KBM-7 (cell line): ENCODE data around the gene ABHD18.
"Not testable (repeated sequence)": the region's sequence is repeated elsewhere in the genome, so short reads cannot be mapped to it uniquely, and the experiment has no call there.

ENCODE experiments used
- DNase-seq: peaks from one replicate; pipeline ENCODE4 v3.0.0-alpha.2; 2015
- in situ Hi-C: fragments of 300-500 bp; cut with MboI; formaldehyde crosslinking; loops from 2 replicates; pipeline ENCODE4 v1.14.3; 2020; ENCODE audit warnings: low sequenced_read_pairs, low pct_unique_long_range_greater_than_20kb, mixed read lengths

ABHD18 gene

DNA sequence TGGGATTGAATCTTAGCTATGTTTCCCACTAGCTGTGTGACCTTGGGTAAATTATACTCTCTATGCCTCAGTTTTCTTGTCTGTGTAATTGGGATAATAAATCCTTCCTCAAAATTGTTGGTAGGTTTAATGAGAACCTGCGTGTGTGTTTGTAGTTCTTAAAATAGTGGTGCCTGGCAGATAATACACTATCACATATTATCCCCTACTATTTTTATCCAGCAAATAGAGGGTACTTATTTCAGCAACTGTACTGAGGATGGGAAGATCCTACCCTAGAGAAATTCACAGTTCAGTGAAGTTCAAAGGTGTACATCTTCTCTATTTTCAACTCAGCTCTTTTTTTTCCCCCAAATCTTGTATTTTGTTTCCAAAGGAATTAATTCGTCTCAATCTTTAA lies 17.2 kb downstream of the ABHD18 start:
- DNase-seq: no peak
- in situ Hi-C loops: no loop called here

- in situ Hi-C loops: no loop called here
- DNase-seq: no peak
Observed at GRCh38 chr4:127985989-127986388, 20.8 kb downstream of the ABHD18 start.

DNA sequence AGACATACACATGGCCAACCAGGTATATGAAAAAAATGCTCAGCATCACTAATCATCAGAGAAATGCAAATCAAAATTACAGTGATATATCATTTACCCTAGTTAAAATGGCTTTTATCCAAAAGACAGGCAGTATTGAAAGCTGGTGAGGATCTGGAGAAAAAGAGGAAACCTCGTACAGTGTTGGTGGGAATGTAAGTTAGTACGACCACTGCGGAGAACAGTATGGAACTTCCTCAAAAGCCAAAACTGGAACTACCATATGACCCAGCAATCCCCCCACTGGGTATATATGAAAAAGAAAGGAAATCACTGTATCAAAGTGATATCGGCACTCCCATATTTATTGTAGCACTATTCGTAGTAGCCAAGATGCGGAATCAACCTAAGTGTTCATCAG lies 23.4 kb downstream of the ABHD18 start:
- DNase-seq: peak; percentile 77
- in situ Hi-C loops: no loop called here

- peak; percentile 11 for DNase-seq
- in situ Hi-C loops: no loop called here
Observed at GRCh38 chr4:127993151-127993550, 27.9 kb downstream of the ABHD18 start.

DNA sequence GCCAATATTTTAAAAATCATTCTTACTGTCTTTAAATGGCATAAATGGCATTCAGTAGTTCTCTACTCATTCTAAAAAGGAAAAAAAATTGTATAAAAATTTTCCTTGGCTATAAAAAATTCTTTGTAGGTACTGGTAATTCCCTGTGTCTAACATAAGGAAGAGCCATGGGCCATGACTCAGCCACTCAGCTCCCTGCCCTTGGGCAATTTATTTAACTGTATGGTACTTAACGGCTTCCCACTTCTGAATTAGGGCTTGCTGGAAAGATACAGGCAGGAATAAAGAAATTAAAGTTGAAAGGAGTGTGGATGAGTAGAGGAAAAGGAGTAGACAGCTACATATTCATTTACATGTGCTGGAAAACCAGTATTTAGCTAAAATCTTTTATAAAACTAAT lies 30.6 kb downstream of the ABHD18 start:
- DNase-seq: no peak
- in situ Hi-C loops: no loop called here

- in situ Hi-C loops: not testable (repeated sequence)
Observed at GRCh38 chr4:127996521-127996920, 31.3 kb downstream of the ABHD18 start.

GRCh38 chr4:127997534-127998388 lies 32.6 kb downstream of the ABHD18 start:
- no peak for DNase-seq
- in situ Hi-C loops: no loop called here

More at GRCh38 chr4:127996521-127996920, 31.3 kb downstream of the ABHD18 start:
- not testable (repeated sequence) for DNase-seq

GRCh38 chr4:128006592-128006991 lies 41.4 kb downstream of the ABHD18 start:
- in situ Hi-C loops: no loop called here
- no peak for DNase-seq

DNA sequence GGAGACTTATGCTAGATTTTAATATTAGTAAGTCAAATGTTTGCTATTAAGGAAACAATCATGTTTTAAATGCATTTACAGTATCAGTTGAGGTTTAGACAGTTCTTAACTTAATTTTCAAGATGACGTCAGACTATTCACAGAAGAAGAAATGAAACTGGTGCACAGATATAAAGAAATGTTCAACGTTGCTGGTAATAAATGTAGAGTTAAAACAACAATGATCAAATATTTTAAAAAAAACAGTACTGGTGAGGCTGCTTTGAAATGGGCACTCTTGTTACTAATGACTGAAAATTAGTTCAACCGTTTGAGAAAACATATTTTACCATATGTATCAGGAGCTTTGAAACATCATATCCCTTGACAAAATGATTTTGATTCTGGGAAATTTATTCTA lies 44.2 kb downstream of the ABHD18 start:
- in situ Hi-C loops: no loop called here
- no peak for DNase-seq

DNA sequence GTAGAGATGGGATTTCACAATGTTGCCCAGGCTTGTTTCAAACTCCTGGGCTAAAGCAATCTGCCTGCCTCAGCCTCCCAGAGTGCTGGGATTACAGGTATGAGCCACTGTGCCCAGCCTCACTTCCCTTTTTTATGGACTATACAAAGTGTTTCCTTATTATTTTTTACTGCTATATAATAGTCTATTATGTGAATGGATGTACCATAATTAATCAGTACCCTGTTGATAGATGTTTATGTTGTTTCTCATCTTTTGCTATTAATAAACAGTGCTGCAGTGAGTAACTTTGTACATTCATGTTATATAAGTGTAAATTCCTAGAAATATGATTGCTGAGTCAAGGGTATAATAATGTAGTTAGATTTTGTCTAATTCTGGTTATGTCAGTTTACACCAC lies 60.1 kb downstream of the ABHD18 start:
- DNase-seq: no peak
- in situ Hi-C loops: no loop called here

DNA sequence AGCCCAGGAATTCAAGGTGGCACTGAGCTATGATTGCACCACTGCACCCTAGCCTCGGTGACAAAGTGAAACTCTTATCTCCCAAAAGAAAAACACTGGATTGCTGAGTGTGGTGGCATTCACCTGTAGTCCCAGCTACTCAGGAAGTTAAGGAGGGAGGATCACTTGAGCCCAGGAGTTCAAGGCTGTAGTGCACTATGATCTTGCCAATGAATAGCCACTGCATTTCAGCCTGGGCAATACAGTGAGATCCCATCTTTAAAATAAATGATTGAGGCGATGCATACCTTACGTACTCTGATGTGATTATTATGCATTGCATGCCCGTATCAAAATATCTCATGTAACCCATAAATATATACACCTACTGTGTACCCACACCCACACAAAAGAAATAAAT lies 64.7 kb downstream of the ABHD18 start:
- in situ Hi-C loops: no loop called here

GRCh38 chr4:128031756-128032384 lies 66.7 kb downstream of the ABHD18 start:
- no peak for DNase-seq

More for the DNA sequence above, 64.7 kb downstream of the ABHD18 start:
- DNase-seq: no peak

DNA sequence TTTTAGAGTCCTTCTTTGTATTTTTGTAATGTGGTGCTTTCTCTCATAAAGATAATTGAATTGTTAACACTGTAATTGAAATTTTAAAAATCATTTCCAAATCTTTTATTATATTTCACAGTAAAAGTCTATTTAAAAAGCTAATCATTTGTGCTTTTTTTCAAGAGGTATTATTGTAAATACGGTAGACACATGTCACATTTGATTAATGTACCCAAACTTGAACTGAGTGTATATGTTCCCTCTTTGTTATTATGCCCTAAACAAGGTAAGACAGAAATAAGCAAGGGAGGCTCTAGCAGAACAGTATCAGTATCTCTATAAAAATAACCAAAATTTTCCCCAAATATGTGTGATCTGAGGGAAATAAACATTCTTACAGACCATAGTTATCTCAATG lies 74.4 kb downstream of the ABHD18 start:
- in situ Hi-C loops: no loop called here
- DNase-seq: no peak

More at GRCh38 chr4:128031756-128032384, 66.7 kb downstream of the ABHD18 start:
- in situ Hi-C loops: no loop called here

- DNase-seq, in situ Hi-C loops: not testable (repeated sequence)
Observed at GRCh38 chr4:128047019-128047418, 81.8 kb downstream of the ABHD18 start.

- DNase-seq, in situ Hi-C loops: not testable (repeated sequence)
Observed at GRCh38 chr4:128047514-128047913, 82.3 kb downstream of the ABHD18 start.

GRCh38 chr4:128051229-128051628 lies 86.0 kb downstream of the ABHD18 start:
- in situ Hi-C loops: not testable (repeated sequence)
- DNase-seq: peak; percentile 42

- in situ Hi-C loops: not testable (repeated sequence)
Observed at GRCh38 chr4:128054907-128055306, 89.7 kb downstream of the ABHD18 start.

GRCh38 chr4:128055441-128056206 lies 90.4 kb downstream of the ABHD18 start:
- DNase-seq, in situ Hi-C loops: not testable (repeated sequence)

More at GRCh38 chr4:128054907-128055306, 89.7 kb downstream of the ABHD18 start:
- DNase-seq: not testable (repeated sequence)

DNA sequence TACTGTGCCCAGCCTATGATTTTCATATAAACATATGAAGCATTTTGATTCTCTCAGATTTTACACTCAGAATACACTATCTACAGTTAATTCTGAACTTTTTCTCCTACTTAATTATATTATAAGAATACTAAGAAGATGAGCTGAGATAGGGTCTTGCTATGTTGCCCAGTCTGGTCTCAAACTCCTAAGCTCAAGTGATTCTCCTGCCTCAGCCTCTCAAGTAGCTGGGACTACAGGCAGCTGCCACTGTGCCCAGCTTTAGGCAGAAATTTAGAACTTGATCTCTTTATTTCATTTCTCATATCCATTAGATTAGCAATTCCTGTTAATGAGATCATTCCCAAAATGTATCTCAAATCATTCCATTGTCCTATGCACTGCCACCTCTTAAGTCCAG lies 91.2 kb downstream of the ABHD18 start:
- in situ Hi-C loops: no loop called here
- no peak for DNase-seq
